ENCODE data around the gene TUBGCP3. TPM values are rescaled to one million over a fixed set of nuclear protein-coding genes. Genes with fewer than 3 reads are reported as not detected.

The TUBGCP3 gene
- total RNA-seq, 2 donors from 2014 or later: 31.0 to 32.9 TPM

DNA sequence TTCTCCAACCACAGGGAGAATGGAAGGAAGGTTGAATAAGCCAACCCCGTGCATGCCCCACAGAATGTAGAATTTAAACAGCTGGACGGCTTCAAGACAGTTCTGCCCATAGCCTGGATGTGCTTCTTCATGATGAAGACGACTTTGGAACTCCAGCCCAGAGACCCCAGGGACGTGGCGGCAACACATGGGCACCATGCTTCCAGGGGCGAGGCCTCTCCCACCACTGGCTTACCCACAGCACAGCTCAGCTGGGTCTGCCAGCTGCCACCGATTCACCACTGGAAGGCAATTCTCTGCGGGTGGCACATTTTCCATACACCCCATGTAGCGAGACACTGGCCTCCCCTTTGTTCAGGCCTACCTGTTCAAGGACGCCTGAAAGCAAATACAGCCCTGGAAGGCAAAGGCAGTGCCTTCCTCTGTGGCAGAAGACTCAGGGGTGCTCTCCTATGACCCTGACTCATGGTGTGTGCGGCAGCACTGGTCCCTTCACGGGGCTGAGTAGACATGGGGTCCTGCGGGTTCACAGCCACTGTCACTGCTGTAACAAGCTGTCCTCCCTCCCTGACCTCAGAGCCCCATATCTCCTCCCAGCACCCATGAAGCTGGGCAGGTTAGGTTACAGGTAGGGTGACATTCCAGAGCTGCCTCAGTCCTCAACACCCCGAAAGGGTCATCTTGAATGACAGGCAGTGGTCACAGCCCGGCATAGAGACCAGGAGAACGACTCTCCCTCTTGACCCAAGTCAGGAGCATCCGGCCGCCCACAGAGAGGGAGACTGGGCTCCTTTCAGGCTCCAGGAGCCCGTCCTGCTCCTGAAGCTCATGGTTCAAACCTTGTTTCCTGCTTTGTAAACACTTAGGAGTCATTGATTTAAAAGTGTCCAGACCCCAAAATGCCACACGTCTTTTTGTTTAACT lies 139.1 kb downstream of the TUBGCP3 start:
- ATAC-seq (ENCODE audit: insufficient number of reproducible peaks, low FRiP score, low read depth) (no peak), DNase-seq (ENCODE audit: low spot score) (no peak)
- Histone ChIP-seq H3K36me3 (no peaks in the 10 kb centered on the region), H3K4me3 (no peak overlapping the region), H3K27ac (no peak overlapping the region), H3K4me1 (ENCODE audit: control insufficient read depth in 1 of 2, low read depth in 2 of 2) (no peaks in the 10 kb centered on the region), H3K9me3 (no peaks in the 10 kb centered on the region), H3K27me3 (replicated peaks; ENCODE audit: insufficient read depth) (no peaks in the 10 kb centered on the region)
- TF ChIP-seq, protein P1, sequence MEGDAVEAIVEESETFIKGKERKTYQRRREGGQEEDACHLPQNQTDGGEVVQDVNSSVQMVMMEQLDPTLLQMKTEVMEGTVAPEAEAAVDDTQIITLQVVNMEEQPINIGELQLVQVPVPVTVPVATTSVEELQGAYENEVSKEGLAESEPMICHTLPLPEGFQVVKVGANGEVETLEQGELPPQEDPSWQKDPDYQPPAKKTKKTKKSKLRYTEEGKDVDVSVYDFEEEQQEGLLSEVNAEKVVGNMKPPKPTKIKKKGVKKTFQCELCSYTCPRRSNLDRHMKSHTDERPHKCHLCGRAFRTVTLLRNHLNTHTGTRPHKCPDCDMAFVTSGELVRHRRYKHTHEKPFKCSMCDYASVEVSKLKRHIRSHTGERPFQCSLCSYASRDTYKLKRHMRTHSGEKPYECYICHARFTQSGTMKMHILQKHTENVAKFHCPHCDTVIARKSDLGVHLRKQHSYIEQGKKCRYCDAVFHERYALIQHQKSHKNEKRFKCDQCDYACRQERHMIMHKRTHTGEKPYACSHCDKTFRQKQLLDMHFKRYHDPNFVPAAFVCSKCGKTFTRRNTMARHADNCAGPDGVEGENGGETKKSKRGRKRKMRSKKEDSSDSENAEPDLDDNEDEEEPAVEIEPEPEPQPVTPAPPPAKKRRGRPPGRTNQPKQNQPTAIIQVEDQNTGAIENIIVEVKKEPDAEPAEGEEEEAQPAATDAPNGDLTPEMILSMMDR (IDR thresholded peaks at IDR 0.05): no peak

DNA sequence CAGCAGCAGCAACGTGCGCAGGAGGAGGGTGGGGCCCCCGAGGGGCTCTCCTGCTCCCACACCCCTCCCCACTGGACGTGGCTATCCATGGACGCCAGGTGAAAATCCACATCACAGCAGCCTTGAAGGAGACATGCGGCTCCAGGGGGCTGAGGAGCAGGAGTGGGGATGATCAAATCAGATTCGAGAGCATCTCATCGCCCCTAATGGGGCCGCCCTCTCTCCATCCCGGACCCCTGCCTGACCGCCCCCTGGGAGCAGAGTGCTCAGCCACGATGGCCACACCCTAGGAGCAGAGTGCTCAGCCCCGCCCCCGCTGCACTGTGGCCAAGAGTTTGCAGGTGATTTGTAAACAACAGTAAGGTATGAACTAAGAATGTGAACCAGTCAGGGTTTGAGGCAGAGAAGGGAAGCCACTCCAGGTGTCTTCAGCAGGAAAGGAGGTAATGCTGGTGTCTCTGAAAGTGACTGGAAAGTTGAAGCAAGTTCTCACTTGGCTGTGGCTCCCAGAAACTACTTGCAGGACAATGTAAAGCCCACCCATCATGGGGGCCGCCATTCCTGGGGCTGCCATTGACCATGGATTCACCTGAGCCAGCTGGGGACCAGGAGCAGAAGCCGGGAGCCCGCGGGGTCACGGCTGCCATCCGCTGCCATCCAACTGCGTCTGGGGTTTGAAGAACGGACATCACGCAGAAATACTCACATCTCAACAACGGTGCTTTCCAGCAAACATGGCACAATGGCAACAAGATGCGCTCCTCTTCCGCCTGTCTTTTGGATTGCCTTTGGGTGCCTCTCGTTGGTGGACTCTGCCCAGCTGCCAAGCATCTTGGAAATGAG lies 140.0 kb downstream of the TUBGCP3 start:
- H3K9me3 ChIP-seq: no peaks in the 10 kb centered on the region
- no peak for DNase-seq (ENCODE audit: low spot score)

DNA sequence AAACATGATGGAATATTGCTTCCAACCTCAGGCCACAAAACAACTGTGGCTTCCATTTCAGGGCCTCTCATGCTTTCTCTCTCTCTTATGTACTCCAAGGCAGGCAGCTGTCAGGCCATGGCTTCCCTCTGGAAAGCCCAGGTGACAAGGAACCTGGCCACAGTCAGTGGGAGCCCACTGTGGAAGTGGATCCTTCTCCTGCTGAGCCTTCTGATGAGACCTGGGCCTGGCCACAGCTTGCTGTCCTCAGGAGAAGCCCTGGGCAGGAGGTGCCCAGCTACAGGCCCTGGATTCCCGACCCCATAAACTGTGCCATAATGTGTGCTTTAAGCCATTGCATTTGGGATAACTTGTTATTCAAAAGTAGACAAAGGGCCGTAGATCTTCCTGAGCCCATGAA lies 140.6 kb downstream of the TUBGCP3 start:
- no peak for ATAC-seq (ENCODE audit: insufficient number of reproducible peaks, low FRiP score, low read depth)
- Histone ChIP-seq H3K27me3 (replicated peaks; ENCODE audit: insufficient read depth) (no peaks in the 10 kb centered on the region), H3K27ac (no peak overlapping the region), H3K36me3 (no peaks in the 10 kb centered on the region), H3K4me1 (ENCODE audit: control insufficient read depth in 1 of 2, low read depth in 2 of 2) (no peaks in the 10 kb centered on the region), H3K9me3 (no peaks in the 10 kb centered on the region), H3K4me3 (no peak overlapping the region)
- TF ChIP-seq, protein P1 (IDR thresholded peaks at IDR 0.05): no peak
- no peak for DNase-seq (ENCODE audit: low spot score)

More for the DNA sequence above, 140.0 kb downstream of the TUBGCP3 start:
- TF ChIP-seq, protein P1 (IDR thresholded peaks at IDR 0.05): no peak
- no peak for ATAC-seq (ENCODE audit: insufficient number of reproducible peaks, low FRiP score, low read depth)
- Histone ChIP-seq H3K27ac (no peak overlapping the region), H3K36me3 (no peaks in the 10 kb centered on the region), H3K4me3 (no peak overlapping the region), H3K4me1 (ENCODE audit: control insufficient read depth in 1 of 2, low read depth in 2 of 2) (no peaks in the 10 kb centered on the region), H3K27me3 (replicated peaks; ENCODE audit: insufficient read depth) (no peaks in the 10 kb centered on the region)

DNA sequence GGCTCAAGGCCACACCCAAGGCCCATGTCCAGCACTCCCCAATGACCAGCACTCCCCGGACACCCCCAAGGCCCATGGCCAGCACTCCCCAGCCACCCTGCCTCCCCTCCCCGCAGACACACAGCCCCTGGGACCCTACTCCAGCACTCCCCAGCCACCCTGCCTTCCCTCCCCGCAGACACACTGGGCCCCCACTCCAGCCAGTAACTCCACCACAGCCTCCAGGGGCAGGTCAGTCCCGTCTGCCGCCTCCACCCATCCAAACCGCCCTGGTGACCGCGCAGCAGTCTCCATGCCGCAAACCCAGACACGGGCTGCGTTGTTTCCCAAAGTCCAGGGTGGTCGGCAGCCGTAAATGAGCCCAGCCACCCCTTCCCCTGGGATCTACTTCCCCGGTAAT lies 141.1 kb downstream of the TUBGCP3 start:
- Histone ChIP-seq H3K36me3 (no peaks in the 10 kb centered on the region), H3K27me3 (replicated peaks; ENCODE audit: insufficient read depth) (no peaks in the 10 kb centered on the region)

More for the DNA sequence above, 141.1 kb downstream of the TUBGCP3 start:
- Histone ChIP-seq H3K4me1 (ENCODE audit: control insufficient read depth in 1 of 2, low read depth in 2 of 2) (no peaks in the 10 kb centered on the region), H3K4me3 (no peak overlapping the region), H3K27ac (no peak overlapping the region), H3K9me3 (no peaks in the 10 kb centered on the region)
- ATAC-seq (ENCODE audit: insufficient number of reproducible peaks, low FRiP score, low read depth) (no peak), DNase-seq (ENCODE audit: low spot score) (no peak)
- TF ChIP-seq, protein P1 (IDR thresholded peaks at IDR 0.05): no peak
